Articular chondrocyte of knee joint (primary cell): ENCODE results near the gene DOCK9. TPM values are rescaled to one million over a fixed set of nuclear protein-coding genes. Genes with fewer than 3 reads are reported as not detected.

ENCODE experiments used
- small RNA-seq: library from RNA; depleted of rRNA; stranded (forward); fragments of <200 nt; gene quantifications from one replicate; pipeline ENCODE3, GENCODE V24; 2012
- total RNA-seq: library from RNA; depleted of rRNA; stranded (reverse); fragments of >200 nt; gene quantifications from 2 replicates; pipeline ENCODE4 v1.2.3, GENCODE V29; 2012

DOCK9 gene
- 32.1 and 53.7 TPM in 2 replicates for total RNA-seq

GRCh38 chr13:98977568-98978265 is at the start of gene DOCK9:
DOCK9 (minus strand) TSS chr13:98978064; CDS start chr13:98977909, 155 bp downstream.

GRCh38 chr13:98752467-98753290 is 225.2 kb downstream of the DOCK9 start, which contains the start of gene SLC15A1:
SLC15A1 (minus strand) TSS chr13:98752672; CDS start chr13:98752598, 74 bp downstream.

Small RNA genes within 50 kb of the gene (small RNA-seq; reads per million reads assigned to genes)
- gene AL161420.1, result not detected
- gene RNU6-83P, result not detected

Other genes with a start within 250 kb of the DOCK9 start
- gene SLC15A1, start 225.4 kb downstream of the DOCK9 start, total RNA-seq, result under 0.01 TPM in 1 of 2 replicates, not detected in the other
- 41.8 and 48.2 TPM in 2 replicates for gene UBAC2, start 222.8 kb upstream of the DOCK9 start, total RNA-seq